ENCODE data around the gene RPS6KC1.

The RPS6KC1 gene

DNA sequence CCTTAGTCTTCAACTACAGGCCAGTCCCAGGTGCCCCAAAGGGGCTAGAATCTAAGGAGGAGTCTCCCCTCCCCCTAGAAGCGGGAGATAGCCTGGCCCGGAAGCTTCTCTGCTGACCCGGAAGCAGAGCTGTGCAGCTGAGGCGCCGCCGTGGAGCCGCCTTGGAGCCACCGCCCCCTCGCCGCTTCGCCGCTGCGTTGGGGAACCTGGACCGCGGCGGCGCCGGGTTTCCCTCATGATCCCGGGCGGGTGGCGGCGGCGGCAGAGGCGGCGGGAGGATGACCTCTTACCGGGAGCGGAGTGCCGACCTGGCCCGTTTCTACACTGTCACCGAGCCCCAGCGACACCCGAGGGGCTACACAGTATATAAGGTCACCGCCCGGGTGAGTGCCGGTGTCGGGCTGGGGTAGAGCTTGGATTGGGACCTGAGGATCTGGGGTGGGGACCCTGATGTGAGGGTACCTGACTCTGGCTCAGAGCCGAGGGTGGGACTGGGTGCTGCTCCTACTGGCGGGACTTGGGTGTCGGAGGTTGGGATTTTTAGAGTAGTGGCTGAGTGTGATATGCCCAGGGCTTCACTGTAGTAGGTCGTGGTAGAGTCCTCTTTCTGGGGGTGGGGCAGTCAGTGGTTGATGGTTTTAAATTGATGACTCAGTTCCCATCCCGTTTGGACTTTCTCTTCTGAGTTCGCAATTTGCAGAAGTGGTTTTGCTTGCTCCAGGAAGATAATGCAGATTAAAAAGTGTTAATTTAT is at the start of gene RPS6KC1:
Gene RPS6KC1 (plus strand): TSS at position 115 of the 754 bp plus-strand sequence. CDS start 164 bp downstream, at position 279.
- Histone ChIP-seq H2AFZ (ENCODE audit: low read length) (peak within 1 kb of the TSS; percentile 98), H3K27ac (ENCODE audit: low read depth, low read length, poor library complexity, severe bottlenecking) (peak within 1 kb of the TSS; percentile 11), H4K20me1 (ENCODE audit: insufficient read depth, low read length) (no peaks in the 10 kb centered on the region), H3K9ac (ENCODE audit: low read length) (peak within 1 kb of the TSS; percentile 72), H3K79me2 (ENCODE audit: insufficient read depth, low read length) (no peaks in the 10 kb centered on the region), H3K9me2 (ENCODE audit: low read depth, low read length) (no peaks in the 10 kb centered on the region), H3F3A (ENCODE audit: insufficient read depth, low read length) (no peaks in the 10 kb centered on the region), H3K4me3 (ENCODE audit: low read depth, low read length, poor library complexity, severe bottlenecking) (peak within 1 kb of the TSS; percentile 85), H3K4me1 (ENCODE audit: insufficient read depth, low read length, severe bottlenecking) (peaks cover 19% of the 10 kb centered on the region), H3K4me2 (ENCODE audit: low read length) (peak within 1 kb of the TSS; percentile 69), H3K36me3 (ENCODE audit: insufficient read depth, low read length) (no peaks in the 10 kb centered on the region), H3K27me3 (ENCODE audit: insufficient read depth, low read length) (no peaks in the 10 kb centered on the region), H3K9me3 (ENCODE audit: low read length) (no peaks in the 10 kb centered on the region)
- TF ChIP-seq EZH2 (IDR thresholded peaks at IDR 0.05; ENCODE audit: borderline replicate concordance, low read length) (no peak), CTCF (IDR thresholded peaks at IDR 0.05; ENCODE audit: low read length) (no peak)

DNA sequence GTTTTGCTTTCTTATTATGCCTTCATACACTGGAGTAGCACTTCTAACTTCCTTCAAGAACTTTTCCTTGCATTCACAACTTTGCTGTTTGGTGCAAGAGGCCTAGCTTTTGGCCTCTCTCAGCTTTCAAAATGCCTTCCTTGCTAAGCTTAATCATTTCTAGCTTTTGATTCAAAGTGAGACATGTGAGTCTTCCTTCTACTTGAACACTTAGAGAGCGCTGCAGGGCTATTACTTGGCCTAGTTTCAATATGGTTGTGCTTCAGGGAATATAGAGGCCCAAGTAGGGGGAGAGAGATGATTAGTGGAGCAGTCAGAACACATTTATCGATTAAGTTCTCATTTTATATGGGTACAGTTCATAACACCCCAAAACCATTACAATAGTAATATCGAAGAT is 47.8 kb upstream of the RPS6KC1 start:
- Histone ChIP-seq H3K9ac (ENCODE audit: low read length) (no peak overlapping the region), H3K79me2 (ENCODE audit: insufficient read depth, low read length) (no peaks in the 10 kb centered on the region), H3K4me3 (ENCODE audit: low read depth, low read length, poor library complexity, severe bottlenecking) (no peak overlapping the region), H3K36me3 (ENCODE audit: insufficient read depth, low read length) (peaks cover 64% of the 10 kb centered on the region), H3K27me3 (ENCODE audit: insufficient read depth, low read length) (no peaks in the 10 kb centered on the region), H3K4me1 (ENCODE audit: insufficient read depth, low read length, severe bottlenecking) (no peaks in the 10 kb centered on the region), H3K9me2 (ENCODE audit: low read depth, low read length) (no peaks in the 10 kb centered on the region), H4K20me1 (ENCODE audit: insufficient read depth, low read length) (no peaks in the 10 kb centered on the region), H3F3A (ENCODE audit: insufficient read depth, low read length) (no peaks in the 10 kb centered on the region), H3K4me2 (ENCODE audit: low read length) (no peak overlapping the region), H3K9me3 (ENCODE audit: low read length) (no peaks in the 10 kb centered on the region), H3K27ac (ENCODE audit: low read depth, low read length, poor library complexity, severe bottlenecking) (no peak overlapping the region), H2AFZ (ENCODE audit: low read length) (no peak overlapping the region)
- no peak for TF ChIP-seq CTCF (IDR thresholded peaks at IDR 0.05; ENCODE audit: low read length)
- TF ChIP-seq EZH2 (IDR thresholded peaks at IDR 0.05; ENCODE audit: borderline replicate concordance, low read length): no peak

- Histone ChIP-seq H3K9ac (ENCODE audit: low read length) (no peak overlapping the region), H3K4me3 (ENCODE audit: low read depth, low read length, poor library complexity, severe bottlenecking) (no peak overlapping the region), H3K27me3 (ENCODE audit: insufficient read depth, low read length) (no peaks in the 10 kb centered on the region), H3K4me2 (ENCODE audit: low read length) (no peak overlapping the region), H4K20me1 (ENCODE audit: insufficient read depth, low read length) (no peaks in the 10 kb centered on the region), H3K9me2 (ENCODE audit: low read depth, low read length) (no peaks in the 10 kb centered on the region), H3K79me2 (ENCODE audit: insufficient read depth, low read length) (peaks cover 4% of the 10 kb centered on the region; the same call in 1 of the 2 replicates), H3K36me3 (ENCODE audit: insufficient read depth, low read length) (peaks cover 62% of the 10 kb centered on the region), H3K9me3 (ENCODE audit: low read length) (no peaks in the 10 kb centered on the region), H3K27ac (ENCODE audit: low read depth, low read length, poor library complexity, severe bottlenecking) (no peak overlapping the region), H2AFZ (ENCODE audit: low read length) (no peak overlapping the region), H3K4me1 (ENCODE audit: insufficient read depth, low read length, severe bottlenecking) (peaks cover 5% of the 10 kb centered on the region), H3F3A (ENCODE audit: insufficient read depth, low read length) (no peaks in the 10 kb centered on the region)
- TF ChIP-seq CTCF (IDR thresholded peaks at IDR 0.05; ENCODE audit: low read length) (no peak), EZH2 (IDR thresholded peaks at IDR 0.05; ENCODE audit: borderline replicate concordance, low read length) (no peak)
These were observed 42.5 kb upstream of the RPS6KC1 start for GRCh38 chr1:213008564-213008963.

Data from OCI-LY1 (cell line).